ENCODE results near the gene CASS4.

CASS4 gene

GRCh38 chr20:56426926-56427325, 14.9 kb downstream of the CASS4 start:
- no peak for TF ChIP-seq TEAD4 (IDR thresholded peaks at IDR 0.05)
- no peak for TF ChIP-seq USF1 (IDR thresholded peaks at IDR 0.05)
- no peak for TF ChIP-seq ZBTB7A (IDR thresholded peaks at IDR 0.05; ENCODE audit: low read depth)
- no peak for TF ChIP-seq CEBPB (IDR thresholded peaks at IDR 0.05)
- TF ChIP-seq RAD21 (IDR thresholded peaks at IDR 0.05; ENCODE audit: low read depth): no peak
- TF ChIP-seq REST (IDR thresholded peaks at IDR 0.05; ENCODE audit: low read depth): no peak
- TF ChIP-seq EP300 (IDR thresholded peaks at IDR 0.05; ENCODE audit: borderline replicate concordance): no peak
- TF ChIP-seq CREB1 (IDR thresholded peaks at IDR 0.05; ENCODE audit: low read depth): no peak
- TF ChIP-seq NFIC (IDR thresholded peaks at IDR 0.05): no peak
- TF ChIP-seq TCF12 (IDR thresholded peaks at IDR 0.05; ENCODE audit: low read depth): no peak
- TF ChIP-seq FOXM1 (IDR thresholded peaks at IDR 0.05; ENCODE audit: borderline replicate concordance, low read depth): no peak
- TF ChIP-seq EGR1 (IDR thresholded peaks at IDR 0.05): no peak
- no peak for TF ChIP-seq TAF1 (IDR thresholded peaks at IDR 0.05; ENCODE audit: low read depth)
- TF ChIP-seq MAX (IDR thresholded peaks at IDR 0.05): no peak
- TF ChIP-seq YY1 (IDR thresholded peaks at IDR 0.05; ENCODE audit: low read depth): no peak

GRCh38 chr20:56427797-56428196, 15.7 kb downstream of the CASS4 start:
- TF ChIP-seq RAD21 (IDR thresholded peaks at IDR 0.05; ENCODE audit: low read depth): no peak
- TF ChIP-seq CREB1 (IDR thresholded peaks at IDR 0.05; ENCODE audit: low read depth): no peak
- no peak for TF ChIP-seq USF1 (IDR thresholded peaks at IDR 0.05)
- no peak for TF ChIP-seq EP300 (IDR thresholded peaks at IDR 0.05; ENCODE audit: borderline replicate concordance)
- TF ChIP-seq TCF12 (IDR thresholded peaks at IDR 0.05; ENCODE audit: low read depth): no peak
- no peak for TF ChIP-seq ZBTB7A (IDR thresholded peaks at IDR 0.05; ENCODE audit: low read depth)
- no peak for TF ChIP-seq REST (IDR thresholded peaks at IDR 0.05; ENCODE audit: low read depth)
- no peak for TF ChIP-seq NFIC (IDR thresholded peaks at IDR 0.05)
- TF ChIP-seq EGR1 (IDR thresholded peaks at IDR 0.05): no peak
- no peak for TF ChIP-seq CEBPB (IDR thresholded peaks at IDR 0.05)
- TF ChIP-seq FOXM1 (IDR thresholded peaks at IDR 0.05; ENCODE audit: borderline replicate concordance, low read depth): no peak
- TF ChIP-seq TAF1 (IDR thresholded peaks at IDR 0.05; ENCODE audit: low read depth): no peak
- TF ChIP-seq YY1 (IDR thresholded peaks at IDR 0.05; ENCODE audit: low read depth): no peak
- TF ChIP-seq TEAD4 (IDR thresholded peaks at IDR 0.05): no peak
- no peak for TF ChIP-seq MAX (IDR thresholded peaks at IDR 0.05)

- TF ChIP-seq ZBTB7A (IDR thresholded peaks at IDR 0.05; ENCODE audit: low read depth): no peak
Observed at GRCh38 chr20:56428410-56428809, 16.4 kb downstream of the CASS4 start.

- TF ChIP-seq YY1 (IDR thresholded peaks at IDR 0.05; ENCODE audit: low read depth): no peak
- no peak for TF ChIP-seq USF1 (IDR thresholded peaks at IDR 0.05)
- TF ChIP-seq CREB1 (IDR thresholded peaks at IDR 0.05; ENCODE audit: low read depth): no peak
- no peak for TF ChIP-seq CEBPB (IDR thresholded peaks at IDR 0.05)
- TF ChIP-seq REST (IDR thresholded peaks at IDR 0.05; ENCODE audit: low read depth): no peak
- TF ChIP-seq TAF1 (IDR thresholded peaks at IDR 0.05; ENCODE audit: low read depth): no peak
- TF ChIP-seq FOXM1 (IDR thresholded peaks at IDR 0.05; ENCODE audit: borderline replicate concordance, low read depth): no peak
- no peak for TF ChIP-seq TCF12 (IDR thresholded peaks at IDR 0.05; ENCODE audit: low read depth)
- TF ChIP-seq EP300 (IDR thresholded peaks at IDR 0.05; ENCODE audit: borderline replicate concordance): no peak
- TF ChIP-seq MAX (IDR thresholded peaks at IDR 0.05): no peak
- TF ChIP-seq EGR1 (IDR thresholded peaks at IDR 0.05): no peak
- no peak for TF ChIP-seq NFIC (IDR thresholded peaks at IDR 0.05)
- no peak for TF ChIP-seq TEAD4 (IDR thresholded peaks at IDR 0.05)
- TF ChIP-seq RAD21 (IDR thresholded peaks at IDR 0.05; ENCODE audit: low read depth): no peak
- TF ChIP-seq ZBTB7A (IDR thresholded peaks at IDR 0.05; ENCODE audit: low read depth): no peak
Observed at GRCh38 chr20:56428881-56429280, 16.8 kb downstream of the CASS4 start.
